Dendritic cell treated with granulocyte-macrophage colony-stimulating factor and Interleukin-4, amounts not matched to agents 40 ng/mL and 50 ng/mL, for 4 days (primary cell): ENCODE results near the gene NAB1.

Experiments used
- H3K27ac Mint-ChIP-seq: one replicate; pipeline ENCODE4 v1.8.0; 2022; ENCODE audit warnings: mild to moderate bottlenecking, mixed read lengths
- H3K27me3 Mint-ChIP-seq: one replicate; pipeline ENCODE4 v1.8.0; 2022; ENCODE audit warnings: mild to moderate bottlenecking, mixed read lengths
- H3K36me3 Mint-ChIP-seq: one replicate; pipeline ENCODE4 v1.8.0; 2022; ENCODE audit warnings: low read depth, mixed read lengths
- H3K4me1 Mint-ChIP-seq: one replicate; pipeline ENCODE4 v1.8.0; 2022; ENCODE audit warnings: low read depth, mixed read lengths
- H3K4me3 Mint-ChIP-seq: one replicate; pipeline ENCODE4 v1.8.0; 2022; ENCODE audit warnings: mild to moderate bottlenecking, moderate library complexity, mixed read lengths
- H3K9me3 Mint-ChIP-seq: one replicate; pipeline ENCODE4 v1.8.0; 2022; ENCODE audit warnings: mixed read lengths
- intact Hi-C: fragments of 100-400 bp; cut with micrococcal nuclease; formaldehyde crosslinking; loops from one replicate; pipeline ENCODE4 v1.15.0; 2022

The NAB1 gene

DNA sequence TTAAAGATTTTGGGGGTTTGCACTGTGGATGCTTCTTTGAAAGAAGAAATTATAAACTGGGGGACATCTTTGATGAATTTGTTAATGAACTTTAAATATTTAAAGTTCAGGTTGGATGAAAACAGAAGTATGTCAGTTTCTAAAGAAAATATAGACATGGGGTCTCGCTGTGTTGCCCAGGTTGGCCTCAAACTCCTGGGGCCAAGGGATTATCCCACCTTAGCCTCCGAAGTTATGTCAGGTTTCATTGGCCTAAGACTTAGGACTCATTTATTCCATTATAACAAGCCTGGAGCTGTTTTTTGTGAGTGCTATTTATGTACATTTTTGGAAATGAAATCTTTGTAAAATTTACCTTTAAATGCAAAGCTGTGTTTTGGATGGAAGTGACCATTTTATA, 2.5 kb downstream of the NAB1 start:
- peaks cover 20% of the 10 kb centered on the region for H3K4me1 Mint-ChIP-seq
- H3K27ac Mint-ChIP-seq, result peak overlapping the region; percentile 51
- H3K36me3 Mint-ChIP-seq, result peaks cover 13% of the 10 kb centered on the region
- peak overlapping the region; percentile 25 for H3K4me3 Mint-ChIP-seq
- intact Hi-C loops, result loop anchor here (5.0 to 10.0 kb wide), 2 partner anchors 244 to 363 kb away; partner anchors contain the start of genes MFSD6 and STAT1
- H3K27me3 Mint-ChIP-seq, result no peaks in the 10 kb centered on the region
- no peaks in the 10 kb centered on the region for H3K9me3 Mint-ChIP-seq

DNA sequence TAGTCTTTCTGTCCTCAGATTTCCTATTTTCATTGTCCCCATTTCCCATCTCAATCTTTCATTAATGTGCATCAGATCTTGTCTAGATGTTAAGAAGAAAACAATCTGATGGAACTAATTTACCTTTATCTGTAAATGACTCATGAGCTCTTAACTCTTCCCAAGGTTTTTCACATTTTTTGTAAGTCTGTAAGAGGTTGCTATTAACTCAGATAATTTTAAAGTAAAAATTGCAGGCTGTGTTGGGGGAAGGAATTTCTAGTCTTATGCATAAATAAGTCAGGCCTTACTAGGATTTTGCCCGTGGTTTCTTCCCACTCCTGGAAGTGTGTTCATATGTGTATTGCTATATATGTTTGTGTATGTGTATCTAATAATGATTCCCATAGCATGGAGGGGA, 4.3 kb downstream of the NAB1 start:
- H3K27me3 Mint-ChIP-seq, result no peaks in the 10 kb centered on the region
- H3K27ac Mint-ChIP-seq, result no peak overlapping the region
- no peak overlapping the region for H3K4me3 Mint-ChIP-seq
- H3K4me1 Mint-ChIP-seq, result peaks cover 13% of the 10 kb centered on the region
- intact Hi-C loops, result loop anchor here (5.0 to 10.0 kb wide), 2 partner anchors 246 to 362 kb away; partner anchors contain the start of genes MFSD6 and STAT1
- peaks cover 13% of the 10 kb centered on the region for H3K36me3 Mint-ChIP-seq
- H3K9me3 Mint-ChIP-seq, result no peaks in the 10 kb centered on the region

DNA sequence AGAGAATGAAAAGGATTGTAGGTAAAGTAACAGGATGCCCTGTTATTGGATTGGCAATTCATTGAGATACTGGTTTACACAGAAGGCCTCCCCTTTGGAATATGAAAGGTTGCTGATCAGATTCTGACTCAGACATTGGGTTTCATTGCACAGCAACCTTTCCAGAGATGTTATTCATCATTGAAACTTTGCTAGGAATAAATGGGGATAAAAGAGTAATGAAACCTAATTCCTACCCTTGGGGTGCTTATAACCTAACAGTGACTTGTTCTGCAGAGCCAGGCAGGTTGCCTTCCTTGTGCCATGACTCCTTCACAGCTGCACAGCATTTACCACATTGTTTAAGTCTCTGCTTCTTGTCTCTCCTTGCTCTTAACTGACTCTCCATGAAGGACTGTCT, 5.0 kb downstream of the NAB1 start:
- Mint-ChIP-seq H3K27ac (no peak overlapping the region), H3K4me3 (no peak overlapping the region), H3K9me3 (no peaks in the 10 kb centered on the region), H3K36me3 (peaks cover 17% of the 10 kb centered on the region), H3K27me3 (no peaks in the 10 kb centered on the region), H3K4me1 (peaks cover 16% of the 10 kb centered on the region)
- intact Hi-C loops, result loop anchor here (5.0 to 10.0 kb wide), 2 partner anchors 247 to 361 kb away; partner anchors contain the start of genes MFSD6 and STAT1

DNA sequence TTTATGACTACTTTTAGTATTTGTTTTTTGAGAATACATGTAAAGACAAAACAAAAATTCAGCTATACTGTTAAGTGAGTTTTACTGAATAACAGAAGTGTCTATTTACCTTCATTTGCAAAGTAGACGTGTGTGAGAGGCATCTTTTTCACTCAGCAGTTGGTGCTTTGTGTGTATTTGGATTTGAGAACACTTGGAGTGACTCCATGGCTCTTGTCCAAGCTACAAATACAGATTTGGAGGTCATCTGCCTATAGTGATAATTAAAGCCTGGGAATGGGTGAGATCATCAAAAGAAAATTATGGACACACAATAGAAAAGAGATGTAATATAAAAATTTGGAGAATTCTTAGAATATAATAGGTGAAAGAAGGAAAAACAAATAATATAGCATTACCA, 6.2 kb downstream of the NAB1 start:
- no peak overlapping the region for H3K4me3 Mint-ChIP-seq
- intact Hi-C loops, result loop anchor here (10.0 kb wide), 1 partner anchor 360 kb away; the partner anchor contains the start of gene STAT1
- no peaks in the 10 kb centered on the region for H3K27me3 Mint-ChIP-seq
- H3K4me1 Mint-ChIP-seq, result peaks cover 24% of the 10 kb centered on the region
- H3K27ac Mint-ChIP-seq, result no peak overlapping the region
- H3K36me3 Mint-ChIP-seq, result peaks cover 19% of the 10 kb centered on the region
- H3K9me3 Mint-ChIP-seq, result no peaks in the 10 kb centered on the region

DNA sequence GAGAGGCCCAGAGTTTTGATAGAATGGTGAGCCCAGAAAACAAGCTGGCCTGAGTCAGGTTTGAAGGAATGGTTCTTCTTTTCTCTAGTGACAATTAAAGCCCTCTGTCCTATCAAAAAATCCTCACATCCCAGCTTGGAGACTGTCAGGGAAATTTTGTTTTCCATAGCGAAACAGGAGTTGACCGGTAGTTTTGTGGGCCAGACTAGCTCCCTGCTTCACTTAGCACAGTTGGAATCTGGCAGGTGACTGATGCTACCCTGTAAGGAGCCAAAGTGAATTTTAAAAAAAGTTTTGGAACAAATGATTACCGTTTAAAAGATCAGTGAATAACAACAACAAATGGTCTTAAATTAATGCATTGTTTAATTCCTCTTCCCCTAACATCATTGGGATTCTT, 6.7 kb downstream of the NAB1 start:
- H3K36me3 Mint-ChIP-seq, result peaks cover 18% of the 10 kb centered on the region
- no peak overlapping the region for H3K4me3 Mint-ChIP-seq
- no peaks in the 10 kb centered on the region for H3K27me3 Mint-ChIP-seq
- H3K4me1 Mint-ChIP-seq, result peaks cover 25% of the 10 kb centered on the region
- intact Hi-C loops, result loop anchor here (10.0 kb wide), 1 partner anchor 359 kb away; the partner anchor contains the start of gene STAT1
- no peak overlapping the region for H3K27ac Mint-ChIP-seq
- H3K9me3 Mint-ChIP-seq, result no peaks in the 10 kb centered on the region

DNA sequence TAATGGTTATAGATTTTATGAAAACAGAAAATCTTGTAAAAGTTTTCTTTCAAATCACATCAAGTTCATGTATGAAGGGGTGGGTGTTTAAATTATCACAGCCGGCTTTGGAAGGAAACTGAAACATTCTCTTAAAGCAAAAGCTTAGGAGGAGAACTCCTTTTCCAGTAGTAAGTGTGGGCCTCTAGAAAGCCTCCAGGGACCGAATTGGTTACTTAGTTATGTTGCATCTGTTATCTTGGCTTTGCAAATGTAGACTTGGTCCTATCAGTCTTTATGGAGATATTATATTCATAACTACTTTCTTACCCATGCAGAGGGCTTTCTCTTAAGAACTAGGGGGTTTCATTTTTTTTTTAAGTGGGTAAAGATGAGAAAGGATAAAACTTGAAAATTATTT, 7.4 kb downstream of the NAB1 start:
- Mint-ChIP-seq H3K4me3 (no peak overlapping the region), H3K9me3 (no peaks in the 10 kb centered on the region), H3K4me1 (peaks cover 32% of the 10 kb centered on the region), H3K27ac (no peak overlapping the region), H3K36me3 (peaks cover 22% of the 10 kb centered on the region), H3K27me3 (no peaks in the 10 kb centered on the region)
- intact Hi-C loops, result loop anchor here (10.0 kb wide), 1 partner anchor 358 kb away; the partner anchor contains the start of gene STAT1

DNA sequence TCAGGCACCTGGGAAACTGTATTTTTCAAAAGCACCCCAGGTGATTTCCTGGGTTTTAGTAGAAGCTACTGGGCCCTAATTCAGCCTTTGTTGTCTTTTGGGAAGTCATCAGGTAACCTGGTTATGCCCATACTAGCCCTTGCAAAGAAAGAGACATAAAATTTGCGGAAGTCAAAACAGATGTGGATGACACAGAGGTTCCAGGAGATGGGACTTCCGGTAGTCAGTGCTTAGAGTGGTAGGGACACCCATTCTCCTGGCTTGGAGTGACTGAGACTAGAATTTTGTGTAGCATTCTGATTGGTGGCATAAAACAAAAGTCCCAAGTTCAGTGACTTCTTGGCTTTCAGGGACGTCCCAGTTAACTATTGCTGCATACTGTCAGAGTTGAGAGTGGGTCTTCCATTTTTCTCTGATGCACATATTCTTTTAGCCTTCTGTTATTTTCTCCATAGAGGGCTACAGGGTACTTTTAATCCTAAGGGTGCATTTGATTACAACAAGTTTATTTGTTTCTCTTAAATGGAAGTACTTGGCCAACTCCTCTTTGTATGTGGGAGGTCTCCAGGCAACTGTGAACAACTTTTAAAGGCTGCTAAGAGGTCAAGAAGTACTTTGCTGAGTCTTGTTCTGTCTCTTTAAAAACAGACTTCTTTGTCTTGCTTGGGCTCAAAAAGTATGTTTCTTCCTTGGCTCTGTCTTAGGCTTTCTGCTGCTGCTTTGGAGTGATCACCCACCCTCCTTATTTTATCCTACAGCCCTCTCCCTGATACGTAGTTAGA, 8.8 kb downstream of the NAB1 start:
- Mint-ChIP-seq H3K4me3 (no peak overlapping the region), H3K27me3 (no peaks in the 10 kb centered on the region), H3K9me3 (no peaks in the 10 kb centered on the region), H3K36me3 (peaks cover 28% of the 10 kb centered on the region), H3K4me1 (peaks cover 43% of the 10 kb centered on the region), H3K27ac (no peak overlapping the region)
- intact Hi-C loops, result loop anchor here (10.0 kb wide), 1 partner anchor 357 kb away; the partner anchor contains the start of gene STAT1

DNA sequence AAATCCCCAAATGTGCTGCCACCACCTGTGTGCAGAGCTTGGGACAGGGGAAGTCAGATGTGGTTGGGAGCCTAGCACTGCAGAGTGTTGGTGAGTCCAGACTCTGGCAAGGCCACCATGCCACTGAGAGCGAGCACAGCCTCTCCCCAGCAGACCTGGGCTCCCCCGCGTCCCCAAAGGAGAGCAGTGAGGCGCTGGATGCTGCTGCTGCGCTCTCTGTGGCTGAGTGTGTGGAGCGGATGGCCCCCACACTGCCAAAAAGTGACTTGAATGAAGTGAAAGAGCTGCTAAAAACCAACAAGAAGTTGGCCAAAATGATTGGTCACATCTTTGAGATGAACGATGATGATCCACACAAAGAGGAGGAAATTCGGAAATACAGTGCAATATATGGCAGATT, 10.7 kb downstream of the NAB1 start:
- H3K4me3 Mint-ChIP-seq, result no peak overlapping the region
- peaks cover 46% of the 10 kb centered on the region for H3K4me1 Mint-ChIP-seq
- H3K9me3 Mint-ChIP-seq, result no peaks in the 10 kb centered on the region
- intact Hi-C loops, result loop anchor here (10.0 kb wide), 1 partner anchor 355 kb away; the partner anchor contains the start of gene STAT1
- H3K36me3 Mint-ChIP-seq, result peaks cover 45% of the 10 kb centered on the region
- H3K27ac Mint-ChIP-seq, result no peak overlapping the region
- no peaks in the 10 kb centered on the region for H3K27me3 Mint-ChIP-seq

DNA sequence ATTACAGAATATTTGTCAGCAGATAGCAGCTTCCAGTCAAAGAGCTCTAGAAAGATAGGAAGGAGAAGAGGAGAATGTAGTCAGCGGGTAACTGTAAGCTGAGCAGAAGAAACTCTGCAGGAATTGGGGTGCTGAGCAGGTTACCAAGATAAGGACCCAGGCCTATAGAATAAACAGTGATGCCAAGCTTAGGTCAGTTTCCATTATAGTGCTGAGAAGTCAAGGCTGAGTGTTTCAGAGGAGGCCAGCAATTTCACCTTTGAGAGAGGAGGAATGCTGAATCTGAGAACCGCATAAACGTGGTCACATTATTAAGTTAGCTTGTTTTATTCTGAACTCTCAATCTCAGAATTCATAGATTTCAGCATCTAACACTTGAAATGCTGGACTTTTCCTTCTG, 13.9 kb downstream of the NAB1 start:
- Mint-ChIP-seq H3K9me3 (peaks cover 6% of the 10 kb centered on the region), H3K4me3 (no peak overlapping the region), H3K4me1 (peaks cover 58% of the 10 kb centered on the region), H3K27ac (no peak overlapping the region), H3K36me3 (peaks cover 69% of the 10 kb centered on the region), H3K27me3 (no peaks in the 10 kb centered on the region)
- intact Hi-C loops, result no loop called here

DNA sequence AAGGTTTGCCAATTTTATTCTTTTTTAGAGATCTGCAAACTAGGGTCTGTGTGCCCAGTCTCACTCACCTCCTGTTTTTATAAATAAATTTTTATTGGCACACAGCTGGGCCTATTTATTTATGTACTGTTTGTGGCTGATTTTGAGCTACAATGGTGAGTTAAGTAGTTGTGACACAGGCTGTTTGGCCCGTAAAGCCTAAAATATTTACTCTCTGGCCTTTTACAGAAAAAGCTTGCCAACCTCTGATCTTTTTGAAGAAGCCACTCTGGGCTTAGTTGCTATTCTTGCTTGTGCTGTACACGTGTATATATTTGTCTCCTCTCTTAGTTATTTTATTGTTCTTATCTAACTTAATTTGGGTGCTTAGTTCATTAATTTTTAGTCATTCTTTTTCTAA, 14.5 kb downstream of the NAB1 start:
- intact Hi-C loops, result no loop called here
- H3K9me3 Mint-ChIP-seq, result peaks cover 6% of the 10 kb centered on the region
- peaks cover 69% of the 10 kb centered on the region for H3K36me3 Mint-ChIP-seq
- H3K4me3 Mint-ChIP-seq, result no peak overlapping the region
- no peaks in the 10 kb centered on the region for H3K27me3 Mint-ChIP-seq
- peaks cover 52% of the 10 kb centered on the region for H3K4me1 Mint-ChIP-seq
- H3K27ac Mint-ChIP-seq, result no peak overlapping the region

DNA sequence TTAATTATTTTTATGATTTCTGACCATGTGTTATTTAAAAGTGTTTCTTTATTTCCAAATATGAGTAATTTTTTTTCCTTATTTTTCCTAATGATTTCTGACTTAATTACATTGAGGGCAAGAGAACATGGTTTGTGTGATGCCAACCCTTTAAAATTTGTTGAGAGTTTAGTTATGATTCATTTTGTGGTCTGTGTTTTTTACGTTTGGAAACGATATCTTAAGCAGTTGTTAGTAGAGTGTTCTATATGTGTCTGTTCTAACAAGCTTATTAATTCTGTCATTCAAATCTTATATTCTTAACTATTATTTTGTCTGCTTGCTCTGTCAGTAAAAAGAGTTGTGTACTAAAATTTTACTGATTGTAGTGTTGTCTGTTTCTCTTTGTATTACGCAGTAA, 15.0 kb downstream of the NAB1 start:
- no peak overlapping the region for H3K27ac Mint-ChIP-seq
- H3K36me3 Mint-ChIP-seq, result peaks cover 67% of the 10 kb centered on the region
- H3K9me3 Mint-ChIP-seq, result peaks cover 6% of the 10 kb centered on the region
- H3K4me3 Mint-ChIP-seq, result no peak overlapping the region
- no peaks in the 10 kb centered on the region for H3K27me3 Mint-ChIP-seq
- peaks cover 48% of the 10 kb centered on the region for H3K4me1 Mint-ChIP-seq
- intact Hi-C loops, result no loop called here

DNA sequence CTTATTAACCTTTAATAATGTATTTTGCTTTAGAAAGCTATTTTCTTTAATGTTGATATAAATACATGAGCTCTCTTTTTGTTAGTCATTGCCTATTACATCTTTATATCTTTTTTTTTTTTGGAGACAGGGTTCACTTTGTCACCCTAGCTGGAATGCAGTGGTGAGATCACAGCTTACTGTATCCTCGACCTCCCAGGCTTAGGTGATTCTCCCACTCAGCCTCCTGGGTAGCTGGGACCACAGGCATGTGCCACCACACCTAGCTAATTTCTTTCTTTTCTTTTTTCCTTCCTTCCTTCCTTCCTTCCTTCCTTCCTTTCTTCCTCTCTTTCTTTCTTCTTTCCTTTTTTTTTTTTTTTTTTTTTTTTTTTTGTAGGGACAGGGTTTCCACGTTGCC, 15.4 kb downstream of the NAB1 start:
- no peaks in the 10 kb centered on the region for H3K27me3 Mint-ChIP-seq
- intact Hi-C loops, result no loop called here
- peaks cover 63% of the 10 kb centered on the region for H3K36me3 Mint-ChIP-seq
- peaks cover 6% of the 10 kb centered on the region for H3K9me3 Mint-ChIP-seq
- no peak overlapping the region for H3K4me3 Mint-ChIP-seq
- H3K27ac Mint-ChIP-seq, result no peak overlapping the region
- peaks cover 48% of the 10 kb centered on the region for H3K4me1 Mint-ChIP-seq

DNA sequence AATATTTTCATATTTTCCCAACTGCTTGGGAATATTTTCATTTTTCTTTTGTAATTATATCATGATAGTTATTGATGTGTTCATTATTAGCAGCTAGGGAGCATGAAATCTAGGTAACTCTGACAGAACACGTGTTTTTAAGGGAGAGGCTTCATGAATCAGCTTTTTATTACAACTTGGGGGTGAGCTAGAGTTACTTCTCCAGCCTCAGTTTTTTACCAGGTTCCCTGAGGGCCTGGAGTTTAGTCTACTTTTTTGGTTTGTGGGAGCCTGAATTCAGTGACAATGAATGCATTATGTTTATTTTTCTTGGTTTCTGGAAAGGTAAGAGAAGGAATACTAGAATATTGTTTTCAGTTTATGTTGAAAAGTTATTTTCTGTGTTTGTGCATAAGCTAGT, 18.0 kb downstream of the NAB1 start:
- Mint-ChIP-seq H3K27ac (peak overlapping the region; percentile 53), H3K36me3 (peaks cover 59% of the 10 kb centered on the region), H3K4me1 (peaks cover 27% of the 10 kb centered on the region), H3K9me3 (peaks cover 6% of the 10 kb centered on the region), H3K4me3 (no peak overlapping the region), H3K27me3 (no peaks in the 10 kb centered on the region)
- intact Hi-C loops, result no loop called here

DNA sequence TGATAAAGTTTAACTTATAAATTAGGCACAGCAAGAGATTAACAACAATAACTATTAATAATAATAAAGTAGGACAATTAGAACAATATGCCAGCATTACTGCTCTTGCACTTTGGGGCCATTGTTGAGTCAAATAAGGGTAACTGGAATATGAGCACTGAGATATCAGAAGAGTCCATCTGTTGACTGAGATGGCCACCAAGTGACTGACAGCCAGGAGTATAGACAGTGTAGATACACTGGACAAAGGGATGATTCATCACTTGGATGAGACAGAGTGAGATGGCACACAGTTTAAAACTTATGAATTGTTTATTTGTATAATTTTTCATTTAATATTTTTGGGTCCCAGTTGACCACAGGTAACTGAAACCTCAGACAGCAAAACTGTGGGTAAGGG, 20.0 kb downstream of the NAB1 start:
- H3K27ac Mint-ChIP-seq, result no peak overlapping the region
- peaks cover 6% of the 10 kb centered on the region for H3K9me3 Mint-ChIP-seq
- H3K4me3 Mint-ChIP-seq, result no peak overlapping the region
- intact Hi-C loops, result no loop called here
- H3K27me3 Mint-ChIP-seq, result no peaks in the 10 kb centered on the region
- peaks cover 18% of the 10 kb centered on the region for H3K4me1 Mint-ChIP-seq
- peaks cover 63% of the 10 kb centered on the region for H3K36me3 Mint-ChIP-seq
